HCT116 (cell line): ENCODE data around the gene SMARCB1. TPM values are rescaled to one million over a fixed set of nuclear protein-coding genes. Genes with fewer than 3 reads are reported as not detected.
"Not testable (repeated sequence)": the region's sequence is repeated elsewhere in the genome, so short reads cannot be mapped to it uniquely, and the experiment has no call there.

ENCODE experiments used
- ATAC-seq: fragments of 200-7000 bp; cut with Tn5 transposase; 2 replicates; pipeline ENCODE4 v1.9.1; 2020; ENCODE audit warnings: mild to moderate bottlenecking, moderate library complexity
- BruUV-seq: library from RNA; stranded (reverse); fragments of 400-500 nt; replicated peaks from 2 replicates; lab custom pipeline; 2021; lab: Mats Ljungman, UMichigan
- CTCF ChIA-PET: fragments of 300-600 bp; sonication (Branson Sonifier 250); formaldehyde crosslinking; loops from one replicate; lab custom pipeline; 2021; ENCODE audit warnings: antibody characterized with exemption; lab: Charles Lee
- POLR2A ChIA-PET: fragments of 300-600, 350-600 bp; sonication (Branson Sonifier 250); formaldehyde crosslinking; loops from one replicate; lab custom pipeline; 2021; ENCODE audit warnings: antibody characterized with exemption; lab: Charles Lee
- RAD21 ChIA-PET, 2 experiments: fragments of 300-600 bp; sonication (Branson Sonifier 250); formaldehyde crosslinking; loops; one replicate each; lab custom pipeline; 2023; ENCODE audit warnings: low total read pairs in 2 of 2; ENCODE audit not compliant: uncharacterized antibody in 2 of 2, unreplicated experiment in 2 of 2, low non-redundant PET in 1 of 2; lab: Charles Lee
- DNase-seq: peaks from one replicate; pipeline ENCODE4 v3.0.0-alpha.2; 2010; ENCODE audit warnings: low read depth, low spot score
- H2AFZ ChIP-seq: fragments of 200-600 bp; shearing (Covaris generic), sonication (generic); 2 replicates; pipeline ENCODE4 v1.6.1; 2017; ENCODE audit warnings: low read depth, mixed run types, mixed read lengths, antibody characterized with exemption, low read length; ENCODE audit not compliant: poor library complexity, severe bottlenecking
- H3K27ac ChIP-seq: 2 replicates; pipeline ENCODE4 v1.5.1; 2012; ENCODE audit warnings: low read depth, low read length
- H3K27me3 ChIP-seq: fragments of 200-600 bp; sonication (generic); 2 replicates; pipeline ENCODE4 v1.6.1; 2016; ENCODE audit warnings: mixed run types, low read length, mixed read lengths; ENCODE audit not compliant: insufficient read depth
- H3K36me3 ChIP-seq, 2 experiments: fragments of 200-500 bp in 1 of 2; fragments of 200-600 bp in 1 of 2; sonication (Bioruptor generic) in 1 of 2; sonication (generic) in 1 of 2; 2 replicates each; pipeline versions ENCODE4 v1.5.1 to v1.6.1; 2014 to 2016; ENCODE audit warnings: low read length in 2 of 2, inconsistent platforms in 1 of 2, mixed read lengths in 1 of 2, mixed run types in 1 of 2; ENCODE audit not compliant: insufficient read depth in 2 of 2, control insufficient read depth in 1 of 2
- H3K4me1 ChIP-seq, 2 experiments: fragments of 200-600 bp in 1 of 2; sonication (generic) in 1 of 2; 2 replicates each; pipeline versions ENCODE4 v1.5.1 to v1.6.1; 2012 to 2017; ENCODE audit warnings: low read length in 2 of 2, inconsistent platforms in 1 of 2, mild to moderate bottlenecking in 1 of 2, mixed read lengths in 1 of 2, mixed run types in 1 of 2, moderate library complexity in 1 of 2; ENCODE audit not compliant: insufficient read depth in 2 of 2, control insufficient read depth in 1 of 2
- H3K4me2 ChIP-seq: fragments of 200-600 bp; sonication (generic); 2 replicates; pipeline ENCODE4 v1.6.1; 2017; ENCODE audit warnings: mixed run types, low read length, mixed read lengths
- H3K4me3 ChIP-seq, 2 experiments: fragments of 200-600 bp in 1 of 2; sonication (generic) in 1 of 2; replicated peaks in 1 of 2; 2 replicates each; pipeline ENCODE4 v1.5.1; 2011 to 2016; ENCODE audit warnings: low read length in 2 of 2, control low read depth in 1 of 2, low read depth in 1 of 2, mild to moderate bottlenecking in 1 of 2, mixed read lengths in 1 of 2, mixed run types in 1 of 2
- H3K79me2 ChIP-seq: fragments of 200-600 bp; sonication (generic); 2 replicates; pipeline ENCODE4 v1.6.1; 2017; ENCODE audit warnings: mild to moderate bottlenecking, mixed run types, low read length, moderate library complexity, mixed read lengths; ENCODE audit not compliant: insufficient read depth
- H3K9ac ChIP-seq: fragments of 200-600 bp; sonication (generic); 2 replicates; pipeline ENCODE4 v1.6.1; 2016; ENCODE audit warnings: low read length, mixed read lengths
- H3K9me2 ChIP-seq: fragments of 200-600 bp; sonication (generic), shearing (Covaris generic); 2 replicates; pipeline ENCODE4 v1.6.1; 2017; ENCODE audit warnings: mixed run types, mild to moderate bottlenecking, moderate library complexity; ENCODE audit not compliant: insufficient read depth
- H3K9me3 ChIP-seq, 2 experiments: fragments of 200-500 bp in 1 of 2; fragments of 200-600 bp in 1 of 2; sonication (Bioruptor generic) in 1 of 2; sonication (generic) in 1 of 2; 2 replicates each; pipeline ENCODE4 v1.6.1; 2014 to 2017; ENCODE audit warnings: low read length in 2 of 2, mixed read lengths in 2 of 2, inconsistent platforms in 1 of 2, low read depth in 1 of 2, mild to moderate bottlenecking in 1 of 2, mixed run types in 1 of 2, moderate library complexity in 1 of 2; ENCODE audit not compliant: control insufficient read depth in 1 of 2, insufficient read depth in 1 of 2
- H4K20me1 ChIP-seq: fragments of 200-600 bp; sonication (generic), shearing (Covaris generic); 2 replicates; pipeline ENCODE4 v1.6.1; 2017; ENCODE audit warnings: mixed run types, mild to moderate bottlenecking, moderate library complexity; ENCODE audit not compliant: insufficient read depth
- CBX3 ChIP-seq: IDR thresholded peaks from 2 replicates; pipeline ENCODE4 v1.6.1; 2012; ENCODE audit warnings: low read depth
- intact Hi-C: fragments of 100-400 bp; cut with micrococcal nuclease; formaldehyde crosslinking; loops from 2 replicates; pipeline ENCODE4 v1.10.0; 2022
- total RNA-seq: library from RNA; stranded (reverse); gene quantifications from one replicate; pipeline ENCODE4 v1.2.1, GENCODE V29; 2021; ENCODE audit not compliant: unreplicated experiment

SMARCB1 gene
- total RNA-seq, 1 experiment from 2014 or later = 101 TPM

DNA sequence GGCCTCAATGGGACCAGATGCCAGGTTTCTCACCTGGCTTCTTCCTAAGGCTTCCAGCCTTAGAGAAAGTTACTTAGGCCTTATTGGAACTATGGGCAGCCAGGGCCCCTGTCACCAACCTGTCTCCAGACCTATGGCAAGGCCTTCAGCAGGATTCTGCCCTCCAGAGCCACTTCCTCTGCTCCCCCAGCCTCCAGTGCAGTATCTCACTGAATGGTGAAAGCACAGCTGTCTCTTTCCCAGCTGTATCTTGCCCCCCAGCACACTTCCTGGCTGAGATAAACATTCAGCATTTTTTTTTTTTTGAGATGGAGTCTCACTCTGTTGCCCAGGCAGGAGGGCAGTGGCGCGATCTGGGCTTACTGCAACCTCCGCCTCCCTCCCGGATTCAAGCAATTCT is 72.4 kb downstream of the SMARCB1 start:
- DNase-seq (no peak), ATAC-seq (no peak)
- no peaks in the 10 kb centered on the region for H3K9me2 ChIP-seq
- no peak for TF ChIP-seq CBX3
- H4K20me1 ChIP-seq = no peaks in the 10 kb centered on the region
- ChIA-PET POLR2A (interaction anchor here (0.9 kb wide), 1 partner anchor 35 kb away, joined by 3 read pairs; the partner anchor contains the start of gene MIF), RAD21 (no interaction called here), CTCF (interaction anchor here (0.8 to 3.4 kb wide), 5 partner anchors 8 to 71 kb away, joined by 3 to 44 read pairs (median 3); partner anchors contain the start of gene MIF)
- no peaks in the 10 kb centered on the region for H3K27me3 ChIP-seq
- H3K4me2 ChIP-seq = peak overlapping the region; percentile 87; the same call in 1 of the 2 replicates
- H3K9me3 ChIP-seq = no peaks in the 10 kb centered on the region
- peaks cover 4 to 13% of the 10 kb centered on the region in 2 experiments; a peak in 2 of 4 replicates for H3K4me1 ChIP-seq
- H3K27ac ChIP-seq = no peak overlapping the region
- no peak overlapping the region for H2AFZ ChIP-seq
- no peaks in the 10 kb centered on the region for H3K79me2 ChIP-seq
- intact Hi-C loops = loop anchor here (5.0 kb wide), 1 partner anchor 33 kb away; the partner anchor contains the start of gene MIF
- no peaks in the 10 kb centered on the region for H3K36me3 ChIP-seq
- BruUV-seq = no TSS peak
- no peak overlapping the region for H3K4me3 ChIP-seq
- H3K9ac ChIP-seq = no peak overlapping the region

DNA sequence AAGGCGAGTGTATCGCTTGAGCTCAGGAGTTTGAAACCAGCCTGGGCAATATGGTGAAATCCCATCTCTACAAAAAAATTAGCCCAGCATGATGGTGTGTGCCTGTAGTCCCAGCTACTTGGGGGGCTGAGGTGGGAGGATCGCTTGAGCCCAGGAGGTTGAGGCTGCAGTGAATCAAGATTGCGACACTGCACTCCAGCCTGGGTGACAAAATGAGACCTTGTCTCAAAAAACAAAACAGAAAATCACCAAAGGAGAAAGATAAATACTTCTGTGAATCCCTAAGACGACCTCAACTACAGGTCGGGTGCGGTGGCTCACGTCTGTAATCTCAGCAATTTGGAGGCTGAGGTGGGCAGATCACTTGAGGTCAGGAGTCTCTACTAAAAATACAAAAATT is 73.4 kb downstream of the SMARCB1 start:
- H4K20me1 ChIP-seq, ATAC-seq, H3K4me2 ChIP-seq, H3K27me3 ChIP-seq, H3K27ac ChIP-seq, H2AFZ ChIP-seq, H3K9me3 ChIP-seq, DNase-seq, H3K79me2 ChIP-seq, H3K9ac ChIP-seq, H3K9me2 ChIP-seq, BruUV-seq, H3K4me3 ChIP-seq, POLR2A ChIA-PET, H3K36me3 ChIP-seq, RAD21 ChIA-PET: not testable (repeated sequence)
- H3K4me1 ChIP-seq = peaks cover 4 to 13% of the 10 kb centered on the region in 2 experiments; a peak in 2 of 4 replicates
- intact Hi-C loops = loop anchor here (5.0 kb wide), 1 partner anchor 97 kb away; no protein-coding TSS in a partner anchor
- CTCF ChIA-PET = interaction anchor here (1.2 to 3.4 kb wide), 2 partner anchors 9 to 11 kb away, joined by 3 to 44 read pairs; no protein-coding TSS in a partner anchor
